HEK293T (cell line): ENCODE results near the gene TMPRSS9.

Source experiments
- BHLHE40 ChIP-seq: fragments of 450-650 bp; IDR thresholded peaks from 2 replicates; pipeline ENCODE4 v1.6.1; 2016; ENCODE audit warnings: mild to moderate bottlenecking, moderate library complexity, borderline replicate concordance
- ELF4 ChIP-seq: fragments of 450-650 bp; IDR thresholded peaks from 2 replicates; pipeline ENCODE4 v1.6.1; 2017; ENCODE audit warnings: antibody characterized with exemption
- FOXM1 ChIP-seq: fragments of 450-650 bp; IDR thresholded peaks from 2 replicates; pipeline ENCODE4 v1.6.1; 2017; ENCODE audit warnings: mild to moderate bottlenecking, borderline replicate concordance
- SP1 ChIP-seq: fragments of 450-650 bp; IDR thresholded peaks from 2 replicates; pipeline ENCODE4 v1.6.1; 2017

DNA sequence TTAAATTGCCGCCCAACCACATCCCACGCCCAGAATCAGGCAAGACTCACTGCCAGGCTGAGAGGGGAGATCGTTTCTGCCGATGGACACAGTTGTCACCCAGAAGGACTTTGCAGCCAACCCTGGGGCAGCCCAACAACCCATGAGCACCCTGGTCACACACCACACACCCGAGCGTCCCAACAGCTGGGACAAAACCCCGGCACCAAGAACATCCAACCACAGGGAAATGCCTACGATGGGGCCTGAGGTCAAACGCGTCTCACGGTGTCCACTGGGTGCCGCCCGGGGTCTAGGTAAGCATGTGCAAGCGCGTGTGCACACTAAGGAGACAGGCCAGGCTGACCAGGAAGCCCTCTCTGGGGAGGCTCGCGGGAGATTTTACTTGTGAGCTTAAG, 83.7 kb downstream of the TMPRSS9 start:
- TF ChIP-seq FOXM1 (no peak), ELF4 (no peak), SP1 (no peak), BHLHE40 (no peak)
